Hematopoietic multipotent progenitor cell treated with erythropoietin and hydrocortisone succinate and interleukin-3 and kit ligand, for 8 days (in vitro differentiated cells): Measurements from ENCODE around the gene FAM72D.
"Not testable (repeated sequence)": the region's sequence is repeated elsewhere in the genome, so short reads cannot be mapped to it uniquely, and the experiment has no call there.

Experiments
- DNase-seq: peaks from one replicate; pipeline ENCODE4 v3.0.0-alpha.2; 2015

Gene FAM72D

DNA sequence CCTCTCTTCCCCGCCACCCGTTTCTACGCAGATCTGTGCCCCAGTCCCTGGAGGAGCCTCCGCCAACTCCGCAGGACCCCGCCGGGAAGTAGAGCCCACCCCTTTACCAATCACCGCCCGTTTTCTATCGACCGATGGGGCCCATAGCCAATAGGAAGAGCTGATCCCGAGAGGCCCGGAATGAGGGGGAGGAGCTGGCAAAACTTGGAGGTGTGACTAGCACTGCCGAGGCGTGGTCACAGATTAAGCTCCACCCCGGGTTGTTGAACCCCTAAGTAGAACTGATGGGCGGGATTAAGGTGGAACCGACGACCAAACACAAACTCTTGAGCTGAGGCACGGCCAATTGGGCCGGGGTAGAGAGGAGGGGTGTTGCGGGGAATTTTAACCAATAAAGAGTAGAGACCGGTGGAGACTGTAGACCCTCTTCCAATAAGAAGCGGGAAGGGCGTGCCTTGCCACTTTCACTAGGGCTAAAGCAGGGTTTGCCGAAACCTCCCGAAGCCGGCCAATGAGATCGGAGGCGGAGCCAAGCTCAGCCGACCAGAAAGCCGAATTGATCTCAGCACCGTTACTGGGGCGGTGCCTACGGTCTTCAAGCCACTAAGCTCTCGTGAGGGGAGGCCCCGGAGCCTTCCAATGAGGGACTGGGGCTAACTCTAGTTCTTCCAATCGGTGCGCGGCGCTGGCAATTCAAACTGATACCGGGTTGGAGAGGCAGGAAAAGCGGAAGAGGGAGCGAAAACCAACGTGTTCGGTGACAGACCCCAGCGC is at the start of gene FAM72D, which contains the start of gene SRGAP2B:
TSS of gene FAM72D (plus strand) at position 691 of the 774 bp plus-strand sequence. CDS start 874 bp downstream, outside the sequence.
TSS of gene SRGAP2B (minus strand) at position 45 of the 774 bp plus-strand sequence. CDS start 2,427 bp downstream, outside the sequence.
- DNase-seq, result not testable (repeated sequence)

DNA sequence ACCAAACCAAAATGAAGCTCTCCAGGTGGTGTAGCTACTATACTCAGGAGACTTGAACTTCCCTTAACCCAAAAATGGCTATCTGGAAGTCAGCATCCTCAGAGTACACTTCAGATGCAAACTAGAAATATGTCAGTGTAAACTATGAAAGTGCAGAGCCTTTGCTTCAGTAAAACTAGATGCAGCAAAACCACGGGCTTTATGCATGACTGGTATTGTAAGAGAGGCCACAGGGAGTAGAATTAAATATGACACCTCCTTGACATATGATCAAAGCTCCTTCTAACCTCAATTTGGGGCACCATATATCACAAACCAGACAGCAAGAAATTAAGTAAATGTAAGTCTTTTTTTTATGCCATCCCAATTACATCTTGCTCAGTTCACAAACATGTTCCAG is 48.2 kb upstream of the FAM72D start:
- not testable (repeated sequence) for DNase-seq

DNA sequence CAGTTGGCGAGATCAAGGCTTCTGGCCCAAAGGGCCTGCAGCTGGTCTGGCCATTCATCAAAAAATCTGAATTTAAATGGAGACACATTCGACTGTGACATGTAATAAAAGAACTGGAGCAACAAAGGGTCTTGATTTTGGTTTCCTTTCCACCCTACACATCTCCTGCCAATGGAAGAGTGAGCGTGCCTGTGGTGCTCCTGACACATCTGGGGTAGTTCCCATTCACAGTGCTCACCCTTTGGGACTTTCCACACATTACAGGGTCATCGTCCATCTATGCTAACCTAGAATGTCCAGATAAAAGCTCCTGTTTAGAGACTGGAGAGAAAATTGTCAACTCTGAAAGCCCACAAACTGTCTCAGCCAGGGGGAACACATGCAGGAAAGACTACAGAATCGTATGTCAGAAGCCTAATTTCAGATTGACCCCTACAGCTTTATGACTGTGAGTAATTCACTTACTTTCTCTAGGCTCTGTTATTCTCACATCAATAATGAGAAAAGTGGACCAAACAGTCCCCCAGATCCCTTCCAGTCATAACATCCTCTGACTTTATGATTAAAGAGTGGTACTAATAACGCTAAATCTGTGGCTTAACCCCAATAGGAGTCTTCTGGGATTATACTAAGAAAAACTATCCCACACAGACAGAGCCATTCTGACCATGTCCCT is 47.5 kb upstream of the FAM72D start:
- not testable (repeated sequence) for DNase-seq

DNA sequence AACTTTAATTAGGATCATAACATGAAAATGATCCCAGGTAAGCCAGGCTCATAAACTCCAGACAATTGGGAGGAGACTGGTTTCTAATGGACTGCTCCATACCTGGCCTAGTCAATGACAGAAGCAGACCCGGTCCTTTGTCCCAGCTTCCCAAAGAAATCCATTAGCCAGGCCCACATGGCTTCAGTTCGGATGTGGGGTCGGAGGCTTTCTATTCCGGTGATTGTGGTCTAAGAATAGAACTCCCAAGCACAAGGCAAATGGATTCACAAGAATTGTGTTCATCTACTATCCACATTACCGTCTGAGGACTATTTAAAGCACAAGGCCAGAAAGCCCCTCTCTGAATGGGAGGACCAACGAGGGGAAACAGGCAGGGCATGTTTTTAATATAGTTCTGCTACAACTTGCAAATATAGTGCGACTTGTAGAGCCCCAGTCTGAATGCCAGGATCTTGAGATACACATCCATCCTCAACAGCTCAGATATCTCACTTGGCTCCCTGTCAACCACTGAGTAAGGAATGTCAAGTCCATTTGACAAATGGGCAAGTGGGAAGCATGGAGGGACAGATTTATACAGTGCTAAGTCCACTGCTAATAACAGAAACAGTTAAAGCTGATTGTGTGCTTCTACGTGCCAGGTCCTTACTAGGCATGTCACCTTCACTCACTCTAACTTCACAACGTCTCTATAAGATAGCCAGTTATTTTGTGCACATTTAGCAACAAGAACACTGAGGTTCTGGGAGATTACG is 43.6 kb upstream of the FAM72D start:
- not testable (repeated sequence) for DNase-seq

DNA sequence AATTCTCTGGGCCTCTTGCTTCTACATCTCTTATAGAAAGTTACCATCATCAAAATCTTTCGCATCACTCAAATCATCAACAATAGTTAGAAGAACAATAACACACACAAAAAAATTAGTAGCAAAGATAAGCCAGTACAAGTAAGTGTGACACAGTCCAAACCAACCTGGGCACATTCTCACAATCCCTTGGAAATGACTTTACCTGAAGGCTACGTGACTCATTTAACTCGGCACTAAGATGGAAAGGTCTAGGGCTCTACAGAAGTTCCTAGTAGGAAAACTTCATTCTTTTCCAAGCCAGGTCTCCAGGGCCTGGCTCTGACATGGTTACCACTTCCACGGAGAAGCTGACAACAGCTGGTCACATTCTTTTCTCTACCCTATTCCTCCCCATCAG is 42.3 kb upstream of the FAM72D start:
- DNase-seq, result not testable (repeated sequence)

DNA sequence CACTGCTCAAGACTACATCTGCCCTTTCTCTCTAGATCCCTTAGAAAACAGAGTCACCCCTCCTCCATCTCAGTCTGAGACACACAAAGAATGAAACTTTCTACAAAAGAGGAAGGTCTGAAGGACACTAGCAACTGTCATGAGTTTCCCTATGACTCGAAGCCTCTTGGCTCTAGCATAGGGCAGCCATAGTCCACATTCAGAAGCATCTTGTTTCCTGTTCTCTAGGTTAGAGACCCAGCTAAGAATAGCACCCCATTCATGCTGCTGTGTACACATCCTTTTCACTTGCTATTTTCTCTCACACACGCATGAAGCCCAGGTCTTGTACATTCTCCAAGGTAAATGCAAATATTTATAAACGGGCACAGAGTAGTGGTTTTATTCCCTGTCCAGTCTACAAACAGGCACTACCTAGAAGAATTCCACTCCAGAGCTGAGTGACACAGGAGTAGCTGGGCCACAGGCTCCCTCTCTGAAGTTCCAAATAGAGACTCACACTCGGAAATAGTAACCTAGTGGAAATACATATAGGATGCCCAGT is 40.5 kb upstream of the FAM72D start:
- not testable (repeated sequence) for DNase-seq

DNA sequence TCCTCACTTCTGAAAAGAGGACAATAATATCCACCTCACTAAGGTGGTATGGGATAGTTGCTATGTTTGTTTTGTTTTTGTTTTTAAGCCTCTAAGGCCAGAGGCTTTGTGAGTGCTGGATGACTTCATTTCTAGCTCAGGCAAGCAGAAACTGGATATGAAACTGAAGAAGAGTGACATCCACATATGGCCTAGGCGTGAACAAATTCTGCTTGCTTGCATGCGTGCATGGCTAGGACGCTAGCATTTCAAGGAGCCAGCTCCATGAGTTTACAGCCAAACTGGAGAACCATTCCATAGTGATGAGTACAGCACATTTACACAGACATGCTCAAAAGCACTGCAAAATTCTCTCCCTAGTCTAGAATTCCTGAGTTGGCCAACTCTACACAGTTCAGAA is 37.6 kb upstream of the FAM72D start:
- DNase-seq, result not testable (repeated sequence)

DNA sequence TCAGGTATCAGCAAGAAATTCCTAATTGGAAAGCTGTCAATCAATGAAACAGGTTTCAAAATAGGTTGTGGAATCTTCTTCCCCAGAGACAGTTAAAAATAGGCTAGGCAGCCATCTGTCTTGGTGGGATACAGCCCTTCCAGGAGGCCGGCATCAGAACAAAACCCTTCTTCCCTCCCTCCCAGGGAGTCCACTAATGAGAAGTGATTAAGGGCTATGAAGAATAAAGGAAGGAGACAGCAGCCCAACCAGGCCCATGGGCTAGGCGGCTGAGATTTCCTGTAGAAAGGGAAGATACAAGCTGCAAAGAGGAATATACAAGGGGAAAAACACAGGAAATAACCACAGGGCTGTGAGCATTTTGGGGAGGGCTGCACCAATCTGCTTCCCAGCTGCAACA is 32.5 kb upstream of the FAM72D start:
- DNase-seq, result not testable (repeated sequence)

DNA sequence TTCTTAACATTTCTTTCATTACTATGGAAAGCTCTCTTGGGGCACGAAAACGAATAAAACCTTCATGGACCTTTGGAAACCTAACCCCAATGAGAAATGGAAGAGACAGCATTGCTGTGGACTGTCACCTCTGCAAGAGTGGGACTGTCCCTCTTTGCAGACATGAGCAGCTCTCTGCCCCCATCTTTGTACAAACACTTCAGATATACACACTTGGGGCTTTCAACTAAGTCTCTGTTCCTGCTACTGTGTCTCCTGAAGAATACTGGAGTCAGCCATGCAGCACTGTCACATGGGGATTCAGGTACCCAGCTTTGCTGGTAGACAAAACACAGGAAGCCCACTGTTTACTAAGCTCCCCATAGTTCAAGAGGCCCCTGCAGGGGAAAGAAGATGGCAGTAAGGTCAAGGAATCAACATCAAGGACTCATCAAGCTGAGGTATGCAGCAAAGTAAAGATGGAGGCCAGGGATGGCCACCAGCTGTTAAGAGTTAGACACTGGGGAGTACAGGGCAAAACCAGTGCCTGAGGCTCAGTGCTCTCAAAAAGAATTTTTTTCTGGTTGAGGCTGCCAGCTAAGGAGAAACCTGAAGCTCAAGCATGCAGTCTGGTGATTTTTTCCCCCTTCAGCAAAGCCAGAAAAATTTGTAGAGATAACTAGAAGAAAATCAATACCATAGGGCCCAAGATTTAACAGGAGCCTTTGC is 31.7 kb upstream of the FAM72D start:
- not testable (repeated sequence) for DNase-seq

DNA sequence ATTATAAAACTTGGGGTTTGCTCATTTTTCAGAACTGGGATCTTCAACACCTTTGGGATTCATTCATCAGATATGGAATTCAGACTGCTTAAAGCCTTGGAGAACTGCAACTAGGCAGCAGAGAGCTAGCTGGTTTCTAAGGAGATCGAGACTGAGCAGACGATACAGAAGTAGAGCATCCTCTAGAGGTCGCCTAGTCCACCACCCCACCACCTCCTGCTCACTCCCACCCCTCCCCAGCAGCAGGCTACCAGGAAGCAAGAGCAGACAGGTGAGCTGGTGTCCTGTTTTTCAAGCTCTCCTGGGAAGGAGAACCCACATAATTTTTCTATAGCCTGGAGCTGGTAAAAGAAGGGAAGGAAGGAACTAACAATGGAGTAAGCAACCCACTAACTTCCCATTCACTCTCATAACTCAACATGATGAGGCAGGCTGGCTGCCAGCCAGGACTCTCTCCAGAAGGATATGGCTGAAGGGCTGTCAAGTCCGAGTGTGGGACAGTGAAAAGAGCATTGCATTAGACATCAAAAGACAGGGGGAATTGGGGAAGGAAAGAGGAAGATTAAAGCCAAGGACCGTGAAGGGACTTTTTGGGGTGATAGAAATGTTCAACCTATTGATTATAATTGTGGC is 30.5 kb upstream of the FAM72D start:
- DNase-seq, result not testable (repeated sequence)

DNA sequence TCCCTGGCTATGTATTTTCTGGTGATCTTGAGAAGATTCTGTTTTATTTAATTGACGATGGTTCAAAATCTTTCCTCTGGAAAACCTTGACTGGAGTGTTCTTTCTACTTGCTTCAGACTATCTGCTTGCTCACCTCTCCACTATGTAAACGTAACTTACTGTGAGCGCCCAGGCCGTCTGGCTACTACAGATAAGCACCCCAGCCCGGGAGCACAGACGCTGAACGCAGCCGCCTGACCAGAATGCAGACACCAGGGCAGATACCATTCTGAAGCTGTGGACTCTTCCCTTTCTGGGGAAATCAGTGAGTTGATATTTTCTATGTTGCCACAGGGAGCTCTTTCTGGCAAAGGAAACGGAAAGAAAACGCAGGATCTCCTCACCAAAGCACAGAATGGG is 29.3 kb upstream of the FAM72D start:
- not testable (repeated sequence) for DNase-seq

DNA sequence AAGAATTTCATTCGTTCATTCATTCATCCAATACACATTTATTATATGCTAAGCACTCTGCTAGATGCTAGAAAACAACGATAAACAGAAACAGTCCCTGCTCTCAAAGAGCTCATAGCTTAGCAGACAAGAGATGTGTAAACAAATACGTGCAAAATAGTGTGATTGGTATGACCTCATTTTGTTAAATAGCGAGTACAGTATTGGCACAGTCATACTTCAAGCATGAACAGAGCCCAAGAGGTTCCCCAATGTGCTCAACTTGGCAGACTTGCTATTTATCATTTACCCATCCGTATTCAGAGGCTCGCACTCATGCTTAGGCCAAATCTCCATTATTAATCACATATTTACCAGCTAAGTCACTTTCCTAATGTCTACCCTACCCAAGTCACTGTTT is 24.2 kb upstream of the FAM72D start:
- DNase-seq, result not testable (repeated sequence)

DNA sequence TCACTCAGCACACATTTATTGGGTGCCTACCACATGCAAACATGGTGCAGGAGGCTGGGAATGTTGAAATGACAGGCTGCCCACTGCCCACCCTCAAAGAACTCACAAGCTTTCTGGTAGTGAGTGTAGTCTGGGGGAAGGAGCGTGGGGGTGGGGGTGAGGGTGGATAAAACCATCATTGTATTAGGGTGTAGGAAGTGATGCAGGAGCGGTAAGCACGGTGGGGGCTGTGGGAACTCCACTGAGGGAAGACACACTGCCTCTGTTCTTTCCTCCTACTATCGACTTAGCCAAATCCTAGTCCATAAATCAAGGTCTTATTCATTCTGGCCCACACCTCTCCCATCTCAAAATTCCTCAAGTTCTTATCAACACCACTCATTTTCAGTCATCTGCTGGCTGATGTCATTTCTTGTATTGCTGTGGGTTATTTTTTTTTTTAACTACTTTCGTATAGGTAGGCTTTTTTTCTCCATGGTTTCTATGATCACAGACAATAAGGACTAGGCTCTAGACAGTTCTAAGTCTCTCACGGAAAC is 21.7 kb upstream of the FAM72D start:
- not testable (repeated sequence) for DNase-seq

DNA sequence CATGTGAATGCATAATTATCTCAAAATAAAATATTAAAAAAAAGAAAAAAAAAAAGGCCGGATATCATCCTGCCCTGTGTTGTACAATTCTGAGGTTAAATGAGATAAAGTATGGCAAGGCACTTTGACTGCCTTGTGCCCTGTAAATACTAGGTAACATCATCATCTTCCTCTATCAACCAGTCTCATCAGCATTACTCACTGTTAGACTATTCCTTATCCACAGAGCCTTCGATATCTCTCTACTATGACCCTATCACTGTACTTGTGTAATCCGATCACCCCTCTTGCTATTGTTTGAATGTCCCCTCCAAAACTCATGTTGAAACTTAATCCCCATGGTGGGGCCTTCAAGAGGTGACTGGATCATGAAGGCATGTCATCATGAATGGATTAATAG is 18.9 kb upstream of the FAM72D start:
- DNase-seq, result not testable (repeated sequence)

DNA sequence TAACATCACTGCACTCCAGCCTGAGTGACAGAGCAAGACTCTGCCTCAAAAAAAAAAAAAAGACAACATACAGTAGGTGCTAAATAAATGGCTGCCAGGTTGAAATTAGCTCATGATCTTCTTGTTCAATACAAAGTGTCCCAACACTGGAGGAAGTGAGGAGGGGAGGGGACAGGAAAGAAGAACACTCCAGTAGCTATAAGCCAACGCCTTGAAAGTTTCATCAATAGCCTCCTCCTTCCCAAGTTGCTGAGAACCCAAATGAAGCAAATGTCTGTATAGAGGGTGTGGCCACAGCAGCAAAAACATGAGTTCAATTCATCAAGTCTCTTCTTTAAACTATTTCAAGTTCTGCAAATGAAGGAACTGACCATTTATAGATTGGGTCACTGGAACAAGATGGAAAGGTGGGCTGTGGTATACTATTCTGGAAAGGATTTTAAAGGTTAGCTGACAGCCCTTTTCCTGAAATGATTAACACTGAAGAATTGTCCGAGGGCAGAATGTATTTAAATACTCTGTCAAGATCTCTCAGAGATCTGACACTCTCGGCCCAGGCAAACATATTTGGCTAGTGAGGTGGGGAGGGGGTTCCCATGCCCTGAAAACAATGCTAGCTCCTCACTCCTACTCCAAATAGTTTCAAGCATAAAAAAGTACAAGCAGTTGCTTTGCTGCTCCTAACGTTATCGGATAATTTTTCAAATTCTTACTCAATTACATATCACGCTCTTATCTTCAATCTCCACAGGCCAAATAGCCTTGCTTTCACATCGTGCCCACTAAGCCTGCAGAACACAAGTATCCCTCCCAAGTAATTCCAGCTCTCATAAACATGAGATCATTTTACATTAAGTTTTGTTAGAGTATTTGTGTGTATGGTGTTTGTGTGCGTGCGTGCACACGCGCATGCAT is 17.6 kb upstream of the FAM72D start:
- not testable (repeated sequence) for DNase-seq

DNA sequence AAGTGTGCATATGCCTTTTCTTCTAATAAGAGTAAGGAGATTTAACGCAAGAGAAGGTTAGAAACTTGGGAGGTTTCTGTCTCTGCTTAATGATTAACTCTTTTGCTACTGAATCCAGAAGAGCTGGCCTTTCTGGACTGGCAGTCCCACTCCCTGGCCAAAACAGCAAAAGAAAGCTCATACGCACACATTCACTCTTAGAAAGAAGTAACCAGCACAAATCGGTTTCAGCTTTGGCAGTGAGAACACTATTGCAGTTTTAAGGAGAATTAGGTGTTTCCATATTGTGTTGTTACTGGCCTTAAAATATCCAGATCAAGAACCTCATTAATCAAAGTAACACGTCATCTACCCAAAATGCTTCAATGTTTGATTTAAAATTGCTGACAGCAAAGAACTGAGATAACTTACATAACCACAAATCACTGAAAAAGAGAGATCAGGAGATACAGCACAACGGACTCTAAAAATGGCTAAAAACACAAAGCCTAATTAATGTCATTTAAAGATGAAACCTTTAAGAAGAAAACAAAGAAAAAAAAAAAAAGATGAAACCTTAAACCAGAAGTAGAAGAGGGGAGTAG is 16.9 kb upstream of the FAM72D start:
- DNase-seq, result not testable (repeated sequence)

DNA sequence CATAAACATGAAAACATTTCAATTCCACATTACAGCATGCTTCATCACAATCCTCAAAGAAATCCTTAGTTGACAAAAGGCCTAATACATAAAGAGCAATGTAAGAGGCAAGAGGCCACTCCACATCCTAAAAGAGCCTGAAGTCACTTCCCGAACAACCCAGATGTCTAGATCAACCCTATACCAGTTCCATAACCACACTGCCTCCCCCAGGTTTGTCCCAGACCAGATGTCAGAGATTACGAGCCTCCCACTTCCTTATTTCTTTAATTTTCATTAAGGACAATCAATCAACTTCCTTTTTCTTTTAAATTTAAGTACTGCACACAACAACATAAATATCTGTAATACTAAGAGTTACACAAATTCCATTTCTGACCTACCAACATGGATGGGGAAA is 16.0 kb upstream of the FAM72D start:
- peak; percentile 3 for DNase-seq

DNA sequence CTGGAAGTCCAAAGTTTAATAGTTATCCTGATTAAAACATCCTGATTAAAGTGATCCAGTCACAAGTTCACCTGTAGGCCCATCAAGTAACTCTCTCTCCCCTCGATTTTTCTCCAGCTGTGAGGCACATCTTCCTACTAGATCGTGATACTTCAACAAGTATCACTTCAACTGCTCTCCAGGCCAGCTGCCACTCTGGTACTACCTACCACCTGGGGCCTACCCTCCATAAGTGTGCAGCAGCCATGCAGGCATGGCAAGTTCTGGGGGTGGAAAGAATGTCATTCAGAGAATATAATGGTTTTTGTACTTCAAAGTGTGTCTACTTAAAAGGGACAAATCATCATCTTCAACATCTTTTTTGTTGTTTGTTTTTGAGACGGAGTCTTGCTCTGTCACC is 15.6 kb upstream of the FAM72D start:
- not testable (repeated sequence) for DNase-seq

DNA sequence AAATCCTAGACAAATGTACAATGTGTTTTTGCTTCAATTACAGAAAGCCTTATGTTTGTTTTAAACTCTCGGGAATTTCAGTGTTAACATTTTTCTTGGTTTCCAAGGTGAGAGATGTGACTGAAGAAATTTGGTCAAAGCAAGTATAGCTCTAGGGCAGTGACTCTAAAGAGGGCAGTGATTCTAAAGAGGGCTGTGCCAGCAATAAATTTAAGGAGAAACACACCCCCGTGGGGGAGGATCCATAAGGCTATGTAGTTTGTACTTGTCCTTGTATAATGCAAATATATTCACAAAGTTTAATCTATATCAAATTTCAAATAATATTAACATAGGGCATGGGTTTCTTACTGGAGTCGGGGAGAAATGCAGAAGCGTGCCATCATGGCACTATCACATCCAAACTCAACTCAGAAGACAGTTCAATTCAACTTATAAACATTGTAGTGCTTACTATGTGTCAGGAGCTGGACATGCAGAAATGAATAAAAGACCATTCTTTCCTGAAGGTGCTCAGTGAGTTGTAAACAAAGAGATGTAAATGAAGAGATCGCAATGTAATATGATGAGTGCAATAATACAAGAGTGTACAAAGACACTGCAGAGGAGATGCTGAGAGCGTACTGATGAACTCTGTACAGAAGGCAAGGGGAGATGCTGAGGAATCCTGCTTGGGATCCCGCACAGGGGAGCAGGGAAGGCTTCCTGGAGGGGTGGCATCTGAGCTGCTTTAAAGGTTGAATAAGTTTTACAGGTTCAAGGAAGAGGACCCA is 13.1 kb upstream of the FAM72D start:
- DNase-seq, result not testable (repeated sequence)
